Spinal cord (tissue), 10 donors: ENCODE data around the gene PRKCH. TPM values are rescaled to one million over a fixed set of nuclear protein-coding genes. Genes with fewer than 3 reads are reported as not detected.
"Not testable (repeated sequence)": the region's sequence is repeated elsewhere in the genome, so short reads cannot be mapped to it uniquely, and the experiment has no call there.

Experiments
- DNase-seq, 6 donors: peaks; one replicate each; pipeline versions ENCODE4 v3.0.0 to v3.0.0-alpha.2; 2013 to 2015; ENCODE audit warnings: low spot score in 6 of 6, low read depth in 4 of 6
- H3K27ac ChIP-seq: one replicate; pipeline ENCODE4 v1.5.1; 2013; ENCODE audit warnings: low read depth, low read length, control low read depth
- H3K27me3 ChIP-seq: one replicate; pipeline ENCODE4 v1.6.1; 2013; ENCODE audit warnings: low read length; ENCODE audit not compliant: control insufficient read depth, insufficient read depth
- H3K36me3 ChIP-seq: one replicate; pipeline ENCODE4 v1.6.1; 2013; ENCODE audit warnings: low read length; ENCODE audit not compliant: control insufficient read depth, insufficient read depth
- H3K4me1 ChIP-seq: one replicate; pipeline ENCODE4 v1.6.1; 2013; ENCODE audit warnings: low read length; ENCODE audit not compliant: control insufficient read depth, insufficient read depth
- H3K4me3 ChIP-seq: one replicate; pipeline ENCODE4 v1.5.1; 2013; ENCODE audit warnings: low read depth, low read length, control low read depth
- H3K9me3 ChIP-seq: one replicate; pipeline ENCODE4 v1.6.1; 2013; ENCODE audit warnings: low read length; ENCODE audit not compliant: control insufficient read depth, insufficient read depth
- WGBS: methylation state at CpG from one replicate; pipeline ENCODE4 v1.1.5; 2013; ENCODE audit warnings: missing lambda C conversion rate; ENCODE audit not compliant: insufficient coverage; 5-methylcytosine and 5-hydroxymethylcytosine counted together
- polyA plus RNA-seq, 2 donors: library from polyadenylated mRNA; unstranded; fragments of 120-200 nt; gene quantifications; one replicate each; pipeline ENCODE4 v1.2.1, GENCODE V29; 2013; ENCODE audit not compliant: insufficient read length in 2 of 2
- total RNA-seq, 2 donors: library from RNA; depleted of rRNA in 1 of 2; stranded (reverse); fragments of 120-200 nt in 1 of 2; fragments of >200 nt in 1 of 2; gene quantifications; one replicate each; pipeline versions ENCODE4 v1.2.3 to v1.2.4, GENCODE V29; 2013 to 2014
- donor health status: healthy.

The PRKCH gene
- total and polyA plus RNA-seq, 4 donors = 9.6 to 30.7 (median 15.5) TPM

DNA sequence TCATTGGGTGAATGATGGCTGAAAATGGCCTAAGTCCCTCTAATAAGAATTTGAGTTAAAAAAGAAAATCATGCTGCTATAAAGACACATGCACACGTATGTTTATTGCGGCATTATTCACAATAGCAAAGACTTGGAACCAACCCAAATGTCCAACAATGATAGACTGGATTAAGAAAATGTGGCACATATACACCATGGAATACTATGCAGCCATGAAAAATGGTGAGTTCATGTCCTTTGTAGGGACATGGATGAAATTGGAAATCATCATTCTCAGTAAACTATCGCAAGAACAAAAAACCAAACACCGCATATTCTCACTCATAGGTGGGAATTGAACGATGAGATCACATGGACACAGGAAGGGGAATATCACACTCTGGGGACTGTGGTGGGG is 208.0 kb downstream of the PRKCH start:
- not testable (repeated sequence) for H3K27me3 ChIP-seq, H3K36me3 ChIP-seq, H3K9me3 ChIP-seq, H3K4me3 ChIP-seq, DNase-seq, H3K27ac ChIP-seq
- WGBS = no CpG with 5 or more reads among the region's 5 CpGs
- H3K4me1 ChIP-seq = peaks cover 20% of the 10 kb centered on the region

DNA sequence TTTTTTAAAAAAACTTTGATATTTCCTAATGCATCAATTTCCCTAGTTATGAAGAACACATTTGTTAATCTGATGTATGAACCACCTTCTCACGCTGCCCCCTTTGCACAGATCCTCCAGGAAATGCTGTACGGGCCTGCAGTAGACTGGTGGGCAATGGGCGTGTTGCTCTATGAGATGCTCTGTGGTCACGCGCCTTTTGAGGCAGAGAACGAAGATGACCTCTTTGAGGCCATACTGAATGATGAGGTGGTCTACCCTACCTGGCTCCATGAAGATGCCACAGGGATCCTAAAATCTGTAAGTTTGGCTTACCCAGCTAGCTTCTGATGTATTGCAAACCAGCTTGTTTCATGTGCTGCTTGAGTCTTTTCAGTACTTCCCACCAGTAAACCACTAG is 208.9 kb downstream of the PRKCH start:
- peaks cover 16% of the 10 kb centered on the region for H3K4me1 ChIP-seq
- 93% methylated on average over 5 of the region's 6 CpGs for WGBS
- no peaks in the 10 kb centered on the region for H3K36me3 ChIP-seq
- H3K27ac ChIP-seq = no peak overlapping the region
- DNase-seq = no peak
- no peak overlapping the region for H3K4me3 ChIP-seq
- H3K9me3 ChIP-seq = no peaks in the 10 kb centered on the region
- H3K27me3 ChIP-seq = no peaks in the 10 kb centered on the region

DNA sequence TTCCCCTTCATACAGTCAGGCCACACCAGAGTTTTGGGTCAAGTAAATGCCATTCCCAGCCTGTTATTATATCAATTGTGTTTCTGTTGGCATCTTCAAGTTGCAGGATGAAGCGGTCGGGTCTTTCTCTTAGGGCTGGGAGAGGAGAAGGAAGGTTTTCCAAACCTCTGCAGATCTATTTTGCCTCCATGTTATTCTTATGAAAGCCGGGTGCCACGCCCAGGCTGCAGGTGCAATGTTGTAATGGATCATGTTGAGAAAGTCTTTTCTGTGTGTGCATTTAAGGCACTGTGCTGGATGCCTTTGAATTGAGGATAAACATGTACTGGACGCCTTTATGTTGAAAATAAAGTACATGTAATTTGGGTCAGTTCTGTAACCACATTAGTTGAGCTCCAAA is 209.5 kb downstream of the PRKCH start:
- DNase-seq = no peak
- Histone ChIP-seq H3K4me1 (peaks cover 11% of the 10 kb centered on the region), H3K27me3 (no peaks in the 10 kb centered on the region), H3K27ac (no peak overlapping the region), H3K36me3 (no peaks in the 10 kb centered on the region), H3K9me3 (no peaks in the 10 kb centered on the region), H3K4me3 (no peak overlapping the region)
- WGBS = 100% methylated on average over 1 of the region's 5 CpGs

DNA sequence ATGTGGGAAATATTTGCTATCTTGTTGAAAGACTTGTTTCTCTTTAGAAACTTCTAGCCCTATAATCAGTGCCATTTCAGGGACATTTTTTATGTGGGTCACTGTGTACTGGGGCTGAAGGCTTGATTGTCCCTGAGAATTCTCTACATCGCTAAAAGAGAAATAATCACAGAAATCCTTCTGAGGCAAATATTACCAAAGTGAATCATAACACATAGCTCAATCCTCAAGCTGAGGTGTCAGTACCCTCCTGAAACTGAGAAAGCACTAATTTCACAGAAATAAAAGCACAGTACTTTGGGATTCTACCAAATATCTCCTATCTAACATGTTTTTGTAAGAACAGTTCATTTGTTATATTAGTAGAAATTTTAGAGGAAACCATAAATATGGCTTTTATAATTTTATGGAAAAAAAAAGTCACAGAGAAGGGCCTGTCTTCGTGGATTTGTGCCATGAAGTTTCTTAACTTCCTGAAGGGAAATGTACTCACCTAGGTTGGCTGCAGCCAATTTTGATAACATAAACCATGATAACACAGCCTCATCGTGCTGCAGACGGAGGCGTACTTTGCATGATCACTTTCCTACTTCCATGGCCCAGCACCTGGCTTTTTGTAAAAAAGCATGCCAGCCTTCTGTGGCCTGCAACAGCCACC is 210.2 kb downstream of the PRKCH start:
- Histone ChIP-seq H3K4me1 (peaks cover 4% of the 10 kb centered on the region), H3K4me3 (no peak overlapping the region), H3K36me3 (no peaks in the 10 kb centered on the region), H3K27me3 (no peaks in the 10 kb centered on the region), H3K27ac (no peak overlapping the region), H3K9me3 (no peaks in the 10 kb centered on the region)
- no peak for DNase-seq
- WGBS = 79% methylated on average over 4 of the region's 5 CpGs

DNA sequence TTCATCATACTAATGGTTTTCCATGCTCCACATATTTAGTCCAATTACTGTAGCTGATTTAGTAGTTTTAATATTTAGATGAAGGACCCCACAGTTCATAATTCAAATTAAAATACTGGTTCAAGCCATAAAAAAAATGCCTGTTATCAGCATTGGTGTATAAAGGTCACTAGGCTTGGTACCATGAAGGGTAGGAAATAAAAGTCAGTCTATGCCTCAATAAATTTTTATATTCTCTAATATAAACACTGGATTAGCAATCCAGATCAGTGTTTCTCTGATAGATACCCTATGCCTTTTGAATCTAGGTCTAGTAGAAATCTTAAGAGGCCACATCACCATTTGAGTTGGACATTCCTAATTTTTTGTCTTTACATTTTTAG is 210.7 kb downstream of the PRKCH start:
- no peak overlapping the region for H3K27ac ChIP-seq
- H3K4me3 ChIP-seq = no peak overlapping the region
- no peaks in the 10 kb centered on the region for H3K4me1 ChIP-seq
- no peaks in the 10 kb centered on the region for H3K36me3 ChIP-seq
- H3K9me3 ChIP-seq = no peaks in the 10 kb centered on the region
- H3K27me3 ChIP-seq = no peaks in the 10 kb centered on the region
- DNase-seq = no peak

DNA sequence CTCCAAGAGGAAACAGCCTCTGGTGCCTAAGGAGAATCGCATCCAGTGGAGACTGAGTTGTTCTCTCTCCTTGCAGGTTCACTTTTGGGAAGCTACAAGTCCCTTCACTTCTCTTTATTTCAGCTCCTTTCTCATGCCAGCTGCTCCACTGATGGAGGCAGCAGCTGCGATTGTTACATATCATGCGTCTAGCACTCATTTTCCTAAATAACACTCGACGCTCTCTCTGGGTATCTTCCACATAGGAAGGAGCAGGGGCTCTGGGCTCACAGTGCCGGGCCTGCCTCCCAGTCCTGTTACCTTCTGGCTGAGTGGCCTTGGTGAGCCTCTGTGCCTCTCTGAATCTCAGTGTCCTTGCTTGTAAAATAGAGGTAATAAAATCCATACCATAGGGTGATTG is 211.4 kb downstream of the PRKCH start:
- Histone ChIP-seq H3K9me3 (no peaks in the 10 kb centered on the region), H3K4me1 (no peaks in the 10 kb centered on the region), H3K27ac (no peak overlapping the region), H3K4me3 (no peak overlapping the region), H3K36me3 (no peaks in the 10 kb centered on the region), H3K27me3 (no peaks in the 10 kb centered on the region)
- DNase-seq = peak in 1 of 6 donors; percentile 53
- 54% methylated on average over 5 of the region's 6 CpGs for WGBS

DNA sequence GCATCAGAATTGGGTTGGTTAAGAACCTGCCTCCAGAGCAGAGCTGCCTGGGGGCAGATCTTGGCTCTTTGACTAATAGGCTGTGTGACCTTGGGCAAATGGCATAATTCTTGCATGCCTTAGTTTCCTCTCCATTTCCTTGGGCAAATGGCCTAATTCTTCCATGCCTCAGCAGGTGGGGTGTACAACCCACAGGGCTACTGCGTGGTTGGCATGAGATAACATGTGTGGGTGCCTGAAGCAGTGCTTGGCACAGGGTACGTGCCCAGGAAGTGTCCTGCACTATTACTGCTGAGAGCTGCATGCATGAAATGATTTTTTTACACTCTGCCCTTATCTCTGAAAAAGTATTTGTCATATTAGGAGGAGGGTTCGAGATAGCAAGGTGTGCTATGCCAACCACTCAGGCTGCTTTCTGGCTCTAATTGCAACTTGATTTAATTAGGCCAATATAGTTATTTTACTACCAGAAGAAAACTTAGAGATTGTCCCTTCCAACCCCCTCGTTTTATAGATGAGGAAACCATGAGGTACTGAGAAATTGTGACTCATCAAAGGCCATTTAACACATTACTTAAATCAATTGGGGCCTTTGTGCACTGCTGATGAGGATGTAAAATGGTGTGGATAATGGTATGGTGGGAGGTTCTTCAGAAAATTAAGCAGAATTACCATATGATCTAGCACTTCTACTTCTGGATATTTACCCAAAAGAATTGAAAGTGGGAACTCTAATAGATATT is 212.3 kb downstream of the PRKCH start:
- DNase-seq = no peak
- Histone ChIP-seq H3K27ac (no peak overlapping the region), H3K4me1 (no peaks in the 10 kb centered on the region), H3K9me3 (no peaks in the 10 kb centered on the region), H3K27me3 (no peaks in the 10 kb centered on the region), H3K36me3 (no peaks in the 10 kb centered on the region), H3K4me3 (no peak overlapping the region)
- no CpG with 5 or more reads among the region's 4 CpGs for WGBS

DNA sequence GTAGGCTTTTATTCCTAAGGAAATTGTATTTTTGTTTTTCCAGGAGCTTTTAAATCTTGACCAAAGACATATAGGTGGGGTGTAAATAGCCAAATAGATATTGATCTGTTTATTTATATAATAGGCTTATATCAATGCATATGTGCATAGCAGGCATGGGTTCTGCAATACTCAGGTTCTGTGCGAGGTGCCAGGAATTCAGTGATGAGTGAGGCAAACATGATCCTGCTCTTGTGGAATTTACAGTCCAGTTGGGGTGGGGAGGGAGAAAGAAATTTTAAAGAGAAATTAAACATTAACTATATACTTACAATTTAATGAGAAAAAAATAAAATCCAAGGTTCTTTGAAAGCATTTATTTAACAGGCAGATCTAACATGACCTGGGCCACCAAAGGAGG is 213.7 kb downstream of the PRKCH start:
- Histone ChIP-seq H3K9me3 (no peaks in the 10 kb centered on the region), H3K27me3 (no peaks in the 10 kb centered on the region), H3K36me3 (no peaks in the 10 kb centered on the region), H3K27ac (no peak overlapping the region), H3K4me3 (no peak overlapping the region), H3K4me1 (no peaks in the 10 kb centered on the region)
- no CpG with 5 or more reads among the region's 1 CpG for WGBS
- DNase-seq = no peak

DNA sequence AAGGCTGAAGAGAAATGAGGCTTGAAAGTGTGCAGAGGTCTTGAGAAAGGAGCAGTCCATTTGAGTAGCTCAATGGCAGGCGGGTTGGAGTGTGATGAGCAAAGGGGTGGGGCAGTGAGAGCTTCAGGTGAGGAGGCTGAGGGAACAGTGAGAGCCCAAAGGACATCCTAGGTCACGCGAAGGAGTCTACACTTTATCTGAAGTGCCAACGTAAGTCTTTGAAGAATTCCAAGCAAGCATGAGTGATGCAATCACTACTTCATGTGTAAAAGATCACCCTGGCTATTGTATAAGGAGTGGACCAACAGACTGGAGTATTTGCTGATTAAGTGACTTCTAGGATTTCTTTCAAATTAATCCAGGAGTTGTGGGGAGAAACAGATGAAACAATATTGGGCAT is 214.1 kb downstream of the PRKCH start:
- Histone ChIP-seq H3K4me1 (no peaks in the 10 kb centered on the region), H3K4me3 (no peak overlapping the region), H3K27me3 (no peaks in the 10 kb centered on the region), H3K36me3 (no peaks in the 10 kb centered on the region), H3K27ac (no peak overlapping the region), H3K9me3 (no peaks in the 10 kb centered on the region)
- DNase-seq = no peak
- 96% methylated on average over 4 of the region's 4 CpGs for WGBS
